HG03060 (cell line): ENCODE data around the gene TMEM54.

Experiments used
- ATAC-seq: cut with Tn5 transposase; IDR thresholded peaks from one replicate; pipeline ENCODE4 v1.9.1; 2021; ENCODE audit warnings: low read depth, moderate number of reproducible peaks; ENCODE audit not compliant: unreplicated experiment

The TMEM54 gene

DNA sequence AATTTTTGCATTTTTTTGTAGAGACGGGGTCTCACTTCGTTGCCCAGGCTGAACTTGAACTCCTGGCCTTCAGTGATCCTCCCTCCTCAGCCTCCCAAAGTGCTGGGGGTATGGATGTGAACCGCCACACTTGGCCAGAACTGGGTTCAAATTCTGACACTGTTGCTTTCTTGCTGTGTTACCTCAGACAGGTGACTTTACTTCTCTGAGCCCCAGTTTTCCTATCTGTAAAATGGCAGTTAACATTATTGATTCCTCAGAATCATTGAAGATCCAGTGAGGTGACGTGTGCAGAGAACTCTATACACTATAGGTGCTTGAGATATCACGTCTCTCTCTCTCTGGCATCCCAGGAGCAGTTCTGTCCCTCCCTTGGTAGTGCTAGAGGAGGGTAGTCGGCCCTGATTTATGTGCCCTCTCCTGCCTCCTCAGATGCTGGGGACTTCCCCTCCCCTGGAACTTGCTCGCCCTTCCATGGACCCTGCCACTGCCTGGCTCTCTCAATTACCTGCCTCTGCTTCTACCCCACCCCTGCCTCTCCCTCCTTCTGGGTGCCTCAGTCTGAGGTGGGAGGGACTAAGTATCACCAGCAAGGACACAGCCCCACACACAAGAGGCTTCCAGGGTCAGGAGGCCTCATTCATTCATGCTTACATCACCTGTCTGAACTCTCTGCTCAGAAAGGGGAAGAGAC is 17.7 kb downstream of the TMEM54 start:
- ATAC-seq = no peak

DNA sequence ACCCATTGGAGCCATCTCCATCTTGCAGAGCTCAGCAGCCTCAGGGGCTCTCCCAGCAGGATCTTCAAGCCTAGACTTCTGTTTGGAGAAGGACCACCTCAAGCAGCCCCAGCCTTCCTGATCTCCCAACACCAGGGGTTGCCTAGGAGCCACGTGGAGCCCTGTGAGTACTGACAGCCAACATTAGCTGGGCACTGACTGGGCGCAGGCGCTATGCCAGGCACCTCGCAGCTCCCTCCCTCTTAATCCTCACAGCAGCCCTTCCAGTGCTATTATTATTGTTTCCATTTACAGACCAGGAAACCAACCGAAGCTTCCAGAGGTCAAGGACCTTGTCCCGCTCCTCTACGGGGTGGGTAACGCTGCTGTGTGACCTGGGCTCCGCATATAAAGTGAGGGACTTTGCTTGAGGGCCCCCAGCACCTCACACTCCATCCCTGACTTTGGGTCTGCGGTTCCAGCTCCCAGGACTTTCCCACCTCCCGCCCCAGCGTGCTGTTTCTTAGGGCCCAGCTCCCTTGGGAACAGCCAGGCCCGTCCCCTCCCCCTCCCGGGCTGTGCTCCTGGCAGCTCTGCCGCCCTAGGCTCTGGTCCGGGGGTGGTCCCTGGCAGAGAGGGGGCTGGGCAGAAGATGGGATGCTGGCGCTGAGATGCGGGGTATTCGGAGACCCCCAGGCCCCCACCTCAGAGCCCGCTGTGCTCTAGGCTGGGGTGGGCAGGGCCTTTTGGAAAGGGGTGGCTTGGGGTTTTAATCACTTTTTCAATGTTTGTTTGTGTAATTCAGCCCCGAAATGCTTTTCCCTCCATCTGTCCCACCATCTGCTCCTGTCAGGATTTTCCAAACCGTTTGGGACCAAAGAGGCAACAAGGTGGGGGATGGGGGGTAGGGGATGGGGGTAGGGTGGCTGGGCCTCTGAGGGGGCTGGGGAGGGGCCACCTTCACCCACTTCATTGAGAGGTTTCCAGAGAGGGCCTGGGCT is 19.0 kb downstream of the TMEM54 start:
- ATAC-seq = no peak

GRCh38 chr1:32881291-32881690 is 19.9 kb downstream of the TMEM54 start:
- no peak for ATAC-seq

DNA sequence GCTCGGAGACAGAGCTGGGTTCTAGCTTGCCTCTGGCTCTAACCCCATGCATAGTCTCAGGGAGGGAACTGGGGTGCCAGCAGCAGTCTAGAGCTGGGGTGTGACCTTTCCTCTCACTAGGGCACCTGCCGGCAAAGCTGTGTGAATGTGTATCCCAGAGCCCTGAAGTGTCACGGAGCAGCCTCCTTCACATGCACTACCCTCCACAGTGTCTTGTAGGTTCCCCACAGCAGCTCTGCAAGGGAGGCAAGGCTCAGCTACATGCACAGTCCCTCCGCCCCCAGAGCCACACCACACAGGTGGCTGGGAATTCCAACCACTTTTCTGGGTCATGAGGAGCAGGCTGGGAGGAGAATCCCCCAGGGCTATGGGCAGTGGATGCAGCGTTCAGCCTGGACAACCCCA is 22.6 kb downstream of the TMEM54 start:
- ATAC-seq = no peak

GRCh38 chr1:32878183-32878582 is 23.0 kb downstream of the TMEM54 start:
- no peak for ATAC-seq

DNA sequence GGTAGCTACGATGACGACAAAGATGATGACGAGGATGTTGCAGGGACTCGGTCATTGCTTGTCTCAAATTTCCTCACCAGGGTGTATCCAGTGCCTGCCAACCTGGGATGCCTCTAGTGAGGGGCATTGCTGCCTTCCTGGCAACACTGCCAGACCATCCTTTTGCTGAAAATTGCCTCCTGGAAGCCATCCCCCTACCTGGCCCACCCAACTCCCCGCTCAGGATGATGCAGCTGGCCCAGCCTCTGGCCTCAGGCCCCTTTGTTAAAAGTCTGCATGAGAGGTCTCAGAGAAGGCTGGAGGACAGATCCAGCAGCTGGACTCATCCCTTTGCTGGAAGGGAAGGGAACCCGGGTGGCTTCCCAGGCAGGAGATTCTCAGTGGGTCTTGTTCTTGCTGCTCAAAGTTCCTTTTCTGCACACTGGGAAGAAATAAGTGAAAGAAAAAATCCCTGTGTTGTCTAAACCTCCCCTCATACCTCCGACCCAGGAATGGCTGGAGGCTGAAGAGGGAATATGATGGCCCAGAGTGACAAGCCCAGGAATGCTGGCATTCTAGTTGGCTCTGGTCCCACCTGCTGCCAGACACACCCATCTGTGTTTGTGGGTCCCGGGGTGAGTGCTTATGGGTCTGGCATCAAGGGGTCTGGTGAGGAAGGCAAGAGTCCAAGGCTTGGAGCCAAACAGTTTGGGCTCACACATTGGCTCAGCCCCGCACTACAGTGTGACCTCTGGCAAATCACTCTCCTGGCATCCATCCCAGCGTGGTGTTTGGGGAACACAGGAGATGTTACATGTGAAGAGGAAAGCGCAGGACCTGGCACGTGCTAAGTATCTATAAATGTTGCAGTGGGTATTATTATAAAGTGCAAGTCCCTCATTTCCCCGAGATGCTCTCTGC is 23.7 kb downstream of the TMEM54 start:
- no peak for ATAC-seq

DNA sequence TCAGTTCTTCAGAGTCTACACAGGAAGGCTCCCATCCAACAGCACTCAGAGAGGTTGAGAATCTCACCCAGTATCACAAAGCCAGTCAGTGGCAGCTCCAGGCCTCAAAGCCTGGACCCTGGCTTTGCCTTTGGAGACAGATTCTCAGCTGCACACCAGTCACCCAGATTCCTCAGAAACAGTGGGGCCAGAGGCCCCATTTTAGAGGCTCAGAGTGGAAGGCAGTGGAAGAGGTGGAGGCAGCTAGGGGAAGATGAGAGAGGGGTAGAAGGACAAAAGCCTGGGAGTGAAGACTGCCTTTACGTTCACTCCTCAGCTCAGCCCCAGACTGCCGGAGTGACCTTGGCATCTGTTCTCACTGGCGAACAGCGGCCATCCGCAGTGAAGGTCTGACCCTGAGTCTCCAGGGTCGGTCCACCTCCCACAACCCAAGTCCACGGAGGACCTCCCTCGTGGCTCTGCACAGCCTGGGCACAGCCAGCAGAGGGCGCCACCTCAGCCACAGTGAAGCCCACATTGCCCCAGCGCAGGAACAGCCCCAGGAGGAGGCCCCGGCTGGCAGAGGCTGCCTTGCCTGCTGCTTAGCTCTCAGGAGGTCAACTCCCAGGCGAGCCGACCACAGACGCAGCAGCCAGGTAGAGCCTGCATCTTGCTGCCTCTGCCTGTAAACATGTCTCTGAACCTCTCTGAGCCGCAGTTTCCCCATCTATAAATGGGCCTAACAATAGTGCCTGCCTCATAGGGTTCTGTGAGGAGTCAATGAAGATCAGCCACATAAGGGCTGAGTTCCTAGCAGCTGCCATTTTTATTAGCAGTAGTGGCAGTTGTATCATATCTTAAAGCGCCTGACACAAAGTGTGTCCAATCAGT is 24.6 kb downstream of the TMEM54 start:
- ATAC-seq = no peak

- ATAC-seq = no peak
Observed at GRCh38 chr1:32874860-32875752, 26.1 kb downstream of the TMEM54 start.

DNA sequence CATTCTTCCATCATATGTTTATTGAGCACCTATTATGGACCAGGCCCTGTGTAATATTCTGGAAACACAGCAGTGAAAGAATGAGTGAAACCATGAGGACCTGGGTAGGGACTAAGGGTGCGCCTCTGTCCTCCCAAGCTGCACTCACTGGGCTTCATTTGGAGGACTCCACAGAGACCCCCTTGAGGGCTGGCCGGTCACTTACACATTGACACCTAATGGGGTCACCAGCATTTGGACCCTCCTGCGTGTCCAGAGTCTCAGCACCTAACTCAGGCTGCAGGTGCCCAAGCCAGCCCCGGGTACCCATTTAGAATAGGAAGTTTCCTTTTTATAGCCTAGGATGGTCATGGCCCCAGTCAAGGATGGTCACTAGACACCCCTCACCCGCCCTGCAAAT is 27.7 kb downstream of the TMEM54 start:
- no peak for ATAC-seq

DNA sequence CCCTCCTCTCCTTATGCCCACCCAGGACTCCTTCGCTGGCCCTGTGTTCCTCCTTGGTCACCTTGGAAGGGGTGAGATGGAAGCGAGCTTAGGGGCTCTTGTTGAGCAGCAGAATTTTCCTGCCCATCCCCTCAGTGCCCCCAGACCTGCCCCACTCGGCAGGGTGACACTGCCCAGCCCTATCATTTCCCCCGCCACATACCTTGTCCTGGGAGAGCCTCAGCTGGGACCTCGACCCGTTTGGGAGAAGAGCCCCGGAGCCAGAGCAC is 29.1 kb downstream of the TMEM54 start:
- ATAC-seq = no peak

GRCh38 chr1:32871364-32872191 is 29.6 kb downstream of the TMEM54 start:
- no peak for ATAC-seq

- no peak for ATAC-seq
Observed at GRCh38 chr1:32870615-32871363, 30.4 kb downstream of the TMEM54 start, which contains the start of gene FNDC5. Gene FNDC5 (minus strand): TSS chr1:32870912.

GRCh38 chr1:32869923-32870614 is 31.1 kb downstream of the TMEM54 start:
- no peak for ATAC-seq

GRCh38 chr1:32868806-32869455 is 32.3 kb downstream of the TMEM54 start:
- ATAC-seq = no peak

DNA sequence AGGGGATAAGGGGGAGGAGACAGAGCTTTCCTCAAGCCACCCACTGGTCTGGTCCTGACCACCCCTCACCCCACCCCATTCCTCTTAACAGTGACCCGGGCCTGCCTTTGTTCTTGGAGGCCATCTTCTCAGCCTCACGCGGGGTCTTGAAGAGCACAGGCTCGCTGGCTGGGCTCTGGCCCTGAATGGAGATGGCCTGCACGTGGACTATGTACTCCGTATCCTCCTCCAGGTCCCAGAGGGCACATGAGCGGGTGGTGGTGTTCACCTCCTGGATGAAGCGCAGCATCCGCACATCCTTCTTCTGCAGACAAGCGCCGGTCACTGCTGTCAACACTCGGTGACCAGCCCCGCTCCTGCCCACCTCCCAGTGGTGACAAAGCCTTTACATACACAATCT is 33.1 kb downstream of the TMEM54 start:
- no peak for ATAC-seq

- no peak for ATAC-seq
Observed at GRCh38 chr1:32867671-32868070, 33.5 kb downstream of the TMEM54 start.
